ENCODE measurements around the gene AFG1L. TPM values are rescaled to one million over a fixed set of nuclear protein-coding genes. Genes with fewer than 3 reads are reported as not detected.
"Not testable (repeated sequence)": the region's sequence is repeated elsewhere in the genome, so short reads cannot be mapped to it uniquely, and the experiment has no call there.

AFG1L gene
- total RNA-seq, 2 donors from 2014 or later, result 2.9 to 4.1 TPM

GRCh38 chr6:108309844-108310243, 15.0 kb downstream of the AFG1L start:
- H3K27me3 ChIP-seq, result no peaks in the 10 kb centered on the region
- no peak for DNase-seq (ENCODE audit: low spot score)
- H3K36me3 ChIP-seq, result no peaks in the 10 kb centered on the region
- no peak overlapping the region for H3K27ac ChIP-seq
- no peak for TF ChIP-seq CTCF (IDR thresholded peaks at IDR 0.05)
- no peaks in the 10 kb centered on the region for H3K4me1 ChIP-seq
- H3K4me3 ChIP-seq, result no peak overlapping the region
- H3K9me3 ChIP-seq, result no peaks in the 10 kb centered on the region

- Histone ChIP-seq H3K9me3 (no peaks in the 10 kb centered on the region), H3K27ac (no peak overlapping the region), H3K36me3 (no peaks in the 10 kb centered on the region), H3K4me3 (no peak overlapping the region), H3K27me3 (no peaks in the 10 kb centered on the region), H3K4me1 (peaks cover 0 to 5% of the 10 kb centered on the region in 2 donors)
- TF ChIP-seq CTCF (IDR thresholded peaks at IDR 0.05), result no peak
- DNase-seq (ENCODE audit: low spot score), result no peak
Measured at GRCh38 chr6:108312605-108313004, 17.8 kb downstream of the AFG1L start.

- Histone ChIP-seq H3K4me1 (peaks cover 0 to 22% of the 10 kb centered on the region in 2 donors), H3K27ac (no peak overlapping the region), H3K9me3 (no peaks in the 10 kb centered on the region), H3K27me3 (no peaks in the 10 kb centered on the region), H3K36me3 (peaks cover 7% of the 10 kb centered on the region), H3K4me3 (no peak overlapping the region)
- DNase-seq (ENCODE audit: low spot score), result no peak
- no peak for TF ChIP-seq CTCF (IDR thresholded peaks at IDR 0.05)
Measured at GRCh38 chr6:108321253-108321747, 26.4 kb downstream of the AFG1L start.

- Histone ChIP-seq H3K4me3 (no peak overlapping the region), H3K27ac (peak overlapping the region in 1 of 2 donors; percentile 43), H3K4me1 (peaks cover 0 to 15% of the 10 kb centered on the region in 2 donors), H3K27me3 (no peaks in the 10 kb centered on the region), H3K9me3 (no peaks in the 10 kb centered on the region), H3K36me3 (peaks cover 13% of the 10 kb centered on the region)
- TF ChIP-seq CTCF (IDR thresholded peaks at IDR 0.05), result no peak
- no peak for DNase-seq (ENCODE audit: low spot score)
Measured at GRCh38 chr6:108322728-108323127, 27.9 kb downstream of the AFG1L start.

- Histone ChIP-seq H3K9me3 (no peaks in the 10 kb centered on the region), H3K27me3 (no peaks in the 10 kb centered on the region), H3K4me3 (no peak overlapping the region), H3K4me1 (peaks cover 0 to 14% of the 10 kb centered on the region in 2 donors), H3K27ac (no peak overlapping the region), H3K36me3 (peaks cover 15% of the 10 kb centered on the region)
- DNase-seq (ENCODE audit: low spot score), result no peak
- TF ChIP-seq CTCF (IDR thresholded peaks at IDR 0.05), result no peak
Measured at GRCh38 chr6:108323710-108324466, 29.0 kb downstream of the AFG1L start.

- H3K4me3 ChIP-seq, H3K4me1 ChIP-seq: not testable (repeated sequence)
Measured at GRCh38 chr6:108330221-108330785, 35.4 kb downstream of the AFG1L start.

More at GRCh38 chr6:108330221-108330785, 35.4 kb downstream of the AFG1L start:
- not testable (repeated sequence) for H3K36me3 ChIP-seq; H3K27me3 ChIP-seq; H3K27ac ChIP-seq; DNase-seq (ENCODE audit: low spot score); H3K9me3 ChIP-seq
